Measurements from ENCODE around the gene E2F2.

E2F2 gene

DNA sequence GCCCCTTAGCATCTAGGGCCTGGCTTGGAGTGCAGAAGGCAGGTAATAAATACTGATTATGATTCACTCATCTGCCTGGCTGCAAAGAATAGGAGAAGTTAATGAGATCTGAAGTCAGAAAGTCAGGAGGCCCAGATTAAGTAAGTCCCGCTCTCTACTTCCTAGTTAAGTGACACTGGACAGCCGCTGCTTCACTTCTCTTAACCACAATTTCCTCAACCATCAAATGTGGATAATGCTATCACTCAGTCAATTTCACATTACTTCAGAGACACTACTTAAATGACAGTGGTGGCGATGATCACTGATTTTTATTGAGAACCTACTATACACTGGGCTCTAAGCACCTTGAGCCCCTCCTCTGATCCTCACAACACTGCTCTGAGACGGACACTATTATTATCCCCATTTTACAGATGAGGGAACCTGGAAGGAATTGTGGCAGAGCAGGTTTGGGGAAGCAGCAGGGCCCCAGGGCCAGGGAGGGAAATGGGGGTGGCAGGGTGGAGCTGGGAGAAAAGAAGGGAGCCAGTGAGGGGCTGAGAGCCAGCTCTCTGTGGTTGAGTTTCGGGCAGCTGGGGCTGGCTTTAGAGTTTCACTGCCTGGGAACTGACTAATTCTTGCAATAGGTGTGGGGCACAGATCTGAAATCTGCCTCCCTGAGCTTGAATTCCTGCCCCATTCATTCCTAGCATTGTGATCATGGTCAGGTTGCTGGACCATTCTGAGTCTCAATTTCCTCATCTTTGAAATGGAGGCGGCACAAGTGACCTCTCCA is 2.4 kb upstream of the E2F2 start:
- Histone ChIP-seq H3K36me3 (ENCODE audit: control insufficient read depth in 5 of 5, insufficient read depth in 5 of 5, low read length in 5 of 5) (no peaks in the 10 kb centered on the region), H3K9me3 (ENCODE audit: control insufficient read depth in 5 of 5, low read length in 5 of 5) (no peaks in the 10 kb centered on the region), H3K27me3 (ENCODE audit: control insufficient read depth in 5 of 5, insufficient read depth in 4 of 5, low read length in 5 of 5) (peaks cover 0 to 16% (median 12%) of the 10 kb centered on the region in 5 donors), H3K27ac (ENCODE audit: low read depth, low read length) (no peak overlapping the region), H3K4me1 (ENCODE audit: control insufficient read depth in 5 of 5, insufficient read depth in 5 of 5, low read length in 5 of 5) (peaks cover 0 to 35% (median 21%) of the 10 kb centered on the region in 5 donors), H3K9ac (ENCODE audit: low read length in 5 of 5) (peak overlapping the region in 1 of 5 donors; percentile 41), H3K4me3 (ENCODE audit: low read depth in 1 of 5, low read length in 5 of 5) (no peak overlapping the region)

DNA sequence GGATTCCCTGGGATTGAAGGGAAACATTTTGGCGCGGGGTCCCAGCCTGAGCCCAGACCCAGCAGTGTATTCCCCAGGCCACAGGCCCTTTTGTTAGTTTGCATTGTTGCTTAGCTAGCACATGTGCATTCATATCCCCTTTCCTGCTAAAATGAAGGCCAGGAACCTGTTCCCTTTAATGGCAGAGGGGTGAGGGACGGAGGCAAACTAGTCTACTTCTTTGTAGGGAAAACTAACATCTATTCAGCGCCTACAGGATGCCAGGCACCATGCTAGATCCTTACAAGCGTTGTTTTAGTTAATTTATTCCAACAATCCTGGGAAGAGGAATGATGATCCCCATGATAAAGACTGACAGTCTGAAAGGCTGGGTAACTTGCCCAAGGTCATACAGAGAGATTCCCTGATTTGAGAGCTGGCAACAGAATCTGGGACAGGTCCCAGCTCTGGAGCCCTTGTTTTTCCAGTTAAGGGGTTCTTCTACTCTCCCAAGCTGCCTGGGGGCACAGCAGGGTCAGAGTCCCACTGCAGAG is 595 bp upstream of the E2F2 start:
- Histone ChIP-seq H3K9me3 (ENCODE audit: control insufficient read depth in 5 of 5, low read length in 5 of 5) (no peaks in the 10 kb centered on the region), H3K9ac (ENCODE audit: low read length in 5 of 5) (peak overlapping the region in 2 of 5 donors; percentile 1 to 42), H3K4me1 (ENCODE audit: control insufficient read depth in 5 of 5, insufficient read depth in 5 of 5, low read length in 5 of 5) (peaks cover 0 to 46% (median 32%) of the 10 kb centered on the region in 5 donors), H3K27me3 (ENCODE audit: control insufficient read depth in 5 of 5, insufficient read depth in 4 of 5, low read length in 5 of 5) (peaks cover 0 to 16% (median 12%) of the 10 kb centered on the region in 5 donors), H3K36me3 (ENCODE audit: control insufficient read depth in 5 of 5, insufficient read depth in 5 of 5, low read length in 5 of 5) (no peaks in the 10 kb centered on the region), H3K27ac (ENCODE audit: low read depth, low read length) (no peak overlapping the region), H3K4me3 (ENCODE audit: low read depth in 1 of 5, low read length in 5 of 5) (peak overlapping the region; percentile 43 to 56 (median 46))

DNA sequence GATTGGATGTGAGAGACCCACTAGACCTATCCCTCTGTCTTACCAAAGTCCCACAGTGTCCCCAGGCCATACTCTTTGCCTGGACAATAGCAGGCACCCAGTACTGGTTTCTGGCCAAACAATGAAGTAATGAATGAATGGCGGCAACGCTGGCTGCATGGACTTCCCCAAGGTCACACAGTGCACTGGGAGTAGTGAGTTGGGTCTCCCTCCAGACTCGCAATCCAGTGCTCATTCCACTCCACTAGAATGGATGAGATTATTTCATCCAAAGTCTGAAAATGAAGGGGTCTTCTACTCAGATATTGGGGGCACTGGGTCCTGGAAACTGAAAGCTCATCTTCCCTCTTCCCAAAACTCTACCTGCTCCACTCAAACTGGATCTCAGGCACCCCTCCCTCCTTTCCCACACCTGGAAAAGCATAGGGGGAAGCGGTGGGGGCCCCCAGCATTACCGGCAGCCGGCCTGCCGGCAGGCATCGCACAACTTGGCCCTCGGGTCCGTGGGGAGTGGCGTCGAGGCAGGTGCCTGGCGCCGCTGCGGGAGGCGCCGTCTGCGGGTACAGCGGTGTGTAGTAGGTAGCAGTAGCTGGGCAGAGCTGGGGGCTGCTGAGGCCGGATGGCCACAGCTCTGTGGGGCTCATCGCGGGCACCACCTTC is 816 bp downstream of the E2F2 start:
- Histone ChIP-seq H3K27me3 (ENCODE audit: control insufficient read depth in 5 of 5, insufficient read depth in 4 of 5, low read length in 5 of 5) (peaks cover 0 to 16% (median 12%) of the 10 kb centered on the region in 5 donors), H3K36me3 (ENCODE audit: control insufficient read depth in 5 of 5, insufficient read depth in 5 of 5, low read length in 5 of 5) (no peaks in the 10 kb centered on the region), H3K9me3 (ENCODE audit: control insufficient read depth in 5 of 5, low read length in 5 of 5) (no peaks in the 10 kb centered on the region), H3K9ac (ENCODE audit: low read length in 5 of 5) (peak overlapping the region in 2 of 5 donors; percentile 18 to 35), H3K27ac (ENCODE audit: low read depth, low read length) (no peak overlapping the region), H3K4me1 (ENCODE audit: control insufficient read depth in 5 of 5, insufficient read depth in 5 of 5, low read length in 5 of 5) (peaks cover 0 to 46% (median 33%) of the 10 kb centered on the region in 5 donors), H3K4me3 (ENCODE audit: low read depth in 1 of 5, low read length in 5 of 5) (peak overlapping the region in 3 of 5 donors; percentile 52 to 66 (median 54))

DNA sequence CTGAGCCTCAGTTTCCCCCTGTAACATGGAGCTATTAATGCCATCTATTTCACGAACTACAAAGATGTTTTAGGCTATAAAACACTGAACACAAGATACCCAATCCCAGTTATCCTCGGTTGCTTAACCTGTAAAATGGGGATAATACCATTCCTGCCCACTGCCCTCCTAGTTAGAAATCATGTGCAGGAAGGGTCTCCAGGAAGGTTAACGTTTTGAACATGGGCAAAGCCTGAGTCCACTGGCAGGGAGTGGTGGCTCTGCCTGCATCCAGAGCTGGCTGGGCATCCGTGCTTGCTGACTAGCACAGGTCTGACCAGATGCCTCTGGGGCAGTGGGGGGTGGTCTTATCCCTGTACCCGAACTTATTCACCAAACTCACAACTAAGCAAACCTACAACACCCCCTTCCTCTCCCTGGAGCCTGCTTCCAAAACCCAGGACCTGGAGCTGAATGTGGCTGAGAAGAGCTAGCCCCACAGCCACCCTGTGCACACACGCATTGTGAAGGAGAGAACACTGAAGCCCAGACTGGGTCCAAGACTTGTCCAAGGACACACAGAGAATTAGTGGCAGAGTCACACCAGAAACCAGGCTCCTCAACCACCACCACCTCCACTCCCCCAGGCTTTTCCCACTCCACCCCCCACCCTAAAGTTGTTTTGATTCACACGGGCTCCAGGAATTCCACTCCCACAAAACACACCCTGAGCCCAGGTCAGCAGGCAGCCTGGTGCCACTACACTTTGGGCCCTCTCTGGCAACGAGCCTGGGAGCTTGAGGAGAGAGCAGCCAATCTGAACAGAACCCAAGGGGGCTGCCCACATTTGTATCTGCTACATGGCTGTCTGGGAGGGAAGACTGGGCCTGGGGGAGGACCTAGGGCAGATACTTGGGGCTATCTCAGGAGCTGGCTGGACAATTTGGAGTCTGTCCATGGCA is 1.6 kb downstream of the E2F2 start:
- Histone ChIP-seq H3K27ac (ENCODE audit: low read depth, low read length) (no peak overlapping the region), H3K9me3 (ENCODE audit: control insufficient read depth in 5 of 5, low read length in 5 of 5) (no peaks in the 10 kb centered on the region), H3K27me3 (ENCODE audit: control insufficient read depth in 5 of 5, insufficient read depth in 4 of 5, low read length in 5 of 5) (peaks cover 0 to 16% (median 12%) of the 10 kb centered on the region in 5 donors), H3K36me3 (ENCODE audit: control insufficient read depth in 5 of 5, insufficient read depth in 5 of 5, low read length in 5 of 5) (no peaks in the 10 kb centered on the region), H3K4me3 (ENCODE audit: low read depth in 1 of 5, low read length in 5 of 5) (no peak overlapping the region), H3K4me1 (ENCODE audit: control insufficient read depth in 5 of 5, insufficient read depth in 5 of 5, low read length in 5 of 5) (peaks cover 0 to 50% (median 34%) of the 10 kb centered on the region in 5 donors), H3K9ac (ENCODE audit: low read length in 5 of 5) (no peak overlapping the region)

DNA sequence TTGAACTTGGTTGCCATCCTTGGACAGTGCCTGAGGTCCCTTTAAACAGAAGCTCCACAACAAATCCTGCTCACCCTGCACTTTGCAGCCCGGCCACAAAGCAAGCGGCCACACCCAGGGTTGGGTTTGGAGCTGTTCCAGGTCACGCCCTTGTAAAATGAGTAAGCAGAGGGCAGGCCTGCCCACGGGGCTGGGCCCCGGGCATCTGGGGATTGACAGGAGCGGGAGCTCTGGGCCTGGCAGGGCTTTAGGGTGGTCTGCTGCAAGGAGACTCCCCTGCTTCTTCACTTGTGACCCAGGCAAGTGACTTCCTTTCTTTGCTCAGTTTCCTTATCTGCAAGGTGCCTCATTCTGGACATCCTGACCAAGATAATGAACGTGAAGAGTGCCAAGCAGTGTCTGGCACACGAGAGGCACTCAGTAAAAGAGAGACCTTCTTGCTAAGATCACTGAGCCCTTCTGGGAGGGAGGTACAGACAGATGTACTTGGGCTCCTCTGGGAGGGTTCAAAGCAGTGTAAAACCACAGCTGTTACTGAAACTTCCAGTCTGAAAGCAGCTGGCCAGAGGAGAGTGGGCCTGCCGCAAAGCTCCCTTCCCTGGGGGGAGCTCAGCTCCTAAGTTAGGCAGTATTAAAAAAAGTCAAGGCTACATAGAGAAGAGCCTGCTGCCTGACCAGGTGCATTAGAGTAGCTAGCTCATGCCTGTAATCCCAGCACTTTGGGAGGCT is 2.6 kb downstream of the E2F2 start:
- Histone ChIP-seq H3K36me3 (ENCODE audit: control insufficient read depth in 5 of 5, insufficient read depth in 5 of 5, low read length in 5 of 5) (no peaks in the 10 kb centered on the region), H3K4me1 (ENCODE audit: control insufficient read depth in 5 of 5, insufficient read depth in 5 of 5, low read length in 5 of 5) (peaks cover 0 to 44% (median 29%) of the 10 kb centered on the region in 5 donors), H3K27ac (ENCODE audit: low read depth, low read length) (no peak overlapping the region), H3K27me3 (ENCODE audit: control insufficient read depth in 5 of 5, insufficient read depth in 4 of 5, low read length in 5 of 5) (peaks cover 0 to 16% (median 12%) of the 10 kb centered on the region in 5 donors), H3K4me3 (ENCODE audit: low read depth in 1 of 5, low read length in 5 of 5) (peak overlapping the region in 1 of 5 donors; percentile 7), H3K9me3 (ENCODE audit: control insufficient read depth in 5 of 5, low read length in 5 of 5) (no peaks in the 10 kb centered on the region), H3K9ac (ENCODE audit: low read length in 5 of 5) (peak overlapping the region in 1 of 5 donors; percentile 0)

DNA sequence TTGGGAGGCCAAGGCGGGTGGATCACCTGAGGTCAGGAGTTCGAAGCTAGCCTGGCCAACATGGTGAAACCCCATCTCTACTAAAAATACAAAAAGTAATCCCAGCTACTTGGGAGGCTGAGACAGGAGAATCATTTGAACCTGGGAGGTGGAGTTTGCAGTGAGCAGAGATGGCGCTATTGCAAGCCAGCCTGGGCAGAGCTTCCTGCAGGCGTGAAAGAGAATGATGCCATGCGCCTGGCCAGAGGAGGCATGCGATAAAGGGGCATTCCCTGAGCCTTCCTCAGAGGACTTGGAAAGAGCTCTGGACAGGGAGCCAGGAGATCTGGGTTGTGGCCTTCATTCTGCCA is 3.2 kb downstream of the E2F2 start:
- H3K27ac ChIP-seq (ENCODE audit: low read depth, low read length) = no peak overlapping the region
- no peak overlapping the region for H3K9ac ChIP-seq (ENCODE audit: low read length in 5 of 5)
- H3K9me3 ChIP-seq (ENCODE audit: control insufficient read depth in 5 of 5, low read length in 5 of 5) = no peaks in the 10 kb centered on the region
- H3K4me1 ChIP-seq (ENCODE audit: control insufficient read depth in 5 of 5, insufficient read depth in 5 of 5, low read length in 5 of 5) = peaks cover 0 to 41% (median 27%) of the 10 kb centered on the region in 5 donors
- H3K36me3 ChIP-seq (ENCODE audit: control insufficient read depth in 5 of 5, insufficient read depth in 5 of 5, low read length in 5 of 5) = no peaks in the 10 kb centered on the region
- H3K27me3 ChIP-seq (ENCODE audit: control insufficient read depth in 5 of 5, insufficient read depth in 4 of 5, low read length in 5 of 5) = peaks cover 0 to 16% (median 12%) of the 10 kb centered on the region in 5 donors
- H3K4me3 ChIP-seq (ENCODE audit: low read depth in 1 of 5, low read length in 5 of 5) = no peak overlapping the region

DNA sequence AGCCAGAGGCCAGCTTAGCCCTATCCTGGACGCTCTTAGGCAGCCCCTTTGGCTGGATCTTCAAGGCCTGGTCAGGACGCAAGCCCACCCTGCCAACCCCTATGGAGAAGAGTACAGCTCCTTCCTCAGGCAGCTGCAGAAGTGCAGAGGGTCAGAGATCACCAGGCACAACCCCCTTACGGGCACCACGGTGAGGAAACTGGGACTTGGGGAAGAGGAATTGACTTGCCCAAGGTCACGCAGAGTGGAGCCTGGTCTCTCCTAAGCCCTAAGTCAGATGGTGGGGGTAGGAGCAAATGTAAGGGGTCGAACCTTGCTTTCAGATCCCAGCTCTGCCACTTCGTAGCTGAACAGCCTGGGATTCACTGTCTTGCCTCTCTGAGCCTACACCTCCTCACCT is 3.7 kb downstream of the E2F2 start:
- no peak overlapping the region for H3K4me3 ChIP-seq (ENCODE audit: low read depth in 1 of 5, low read length in 5 of 5)
- no peak overlapping the region for H3K9ac ChIP-seq (ENCODE audit: low read length in 5 of 5)
- H3K27me3 ChIP-seq (ENCODE audit: control insufficient read depth in 5 of 5, insufficient read depth in 4 of 5, low read length in 5 of 5) = peaks cover 0 to 16% (median 12%) of the 10 kb centered on the region in 5 donors
- H3K36me3 ChIP-seq (ENCODE audit: control insufficient read depth in 5 of 5, insufficient read depth in 5 of 5, low read length in 5 of 5) = no peaks in the 10 kb centered on the region
- no peaks in the 10 kb centered on the region for H3K9me3 ChIP-seq (ENCODE audit: control insufficient read depth in 5 of 5, low read length in 5 of 5)
- H3K4me1 ChIP-seq (ENCODE audit: control insufficient read depth in 5 of 5, insufficient read depth in 5 of 5, low read length in 5 of 5) = peaks cover 0 to 39% (median 27%) of the 10 kb centered on the region in 5 donors
- H3K27ac ChIP-seq (ENCODE audit: low read depth, low read length) = no peak overlapping the region

DNA sequence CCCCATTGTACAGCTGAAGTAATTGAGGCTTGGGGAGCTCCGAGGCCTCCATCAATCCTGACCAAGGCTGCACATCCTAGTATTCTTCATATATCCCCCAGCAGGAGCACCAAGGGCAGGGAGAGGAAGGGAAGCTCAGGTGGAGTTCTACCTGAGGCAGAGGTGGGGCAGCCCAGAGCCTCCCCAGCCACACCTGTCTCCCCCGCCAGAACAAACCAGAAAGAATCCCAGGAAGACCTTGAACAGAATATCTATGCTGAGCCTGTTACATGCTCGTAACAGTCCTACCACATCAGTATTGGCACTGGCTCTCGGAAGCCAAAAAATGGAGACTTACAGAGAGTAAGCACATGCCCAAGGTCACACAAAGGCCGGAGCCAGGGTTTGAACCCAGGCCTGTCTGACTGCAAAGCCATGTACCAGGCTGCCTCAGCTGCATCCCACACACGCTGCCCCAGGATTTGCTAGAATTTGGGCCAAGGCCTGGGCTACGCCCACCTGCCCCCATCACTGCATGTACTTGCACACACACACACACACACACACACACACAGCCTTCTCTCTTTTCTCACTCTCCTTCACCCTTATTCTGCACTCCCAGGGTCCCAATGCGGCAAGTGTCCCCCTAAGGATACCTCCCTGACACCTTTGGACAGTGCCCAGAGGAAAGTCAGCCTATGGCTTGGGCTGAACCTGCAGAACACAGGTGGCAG is 4.5 kb downstream of the E2F2 start:
- Histone ChIP-seq H3K4me3 (ENCODE audit: low read depth in 1 of 5, low read length in 5 of 5) (no peak overlapping the region), H3K27ac (ENCODE audit: low read depth, low read length) (no peak overlapping the region), H3K27me3 (ENCODE audit: control insufficient read depth in 5 of 5, insufficient read depth in 4 of 5, low read length in 5 of 5) (peaks cover 0 to 16% (median 12%) of the 10 kb centered on the region in 5 donors), H3K9me3 (ENCODE audit: control insufficient read depth in 5 of 5, low read length in 5 of 5) (no peaks in the 10 kb centered on the region), H3K4me1 (ENCODE audit: control insufficient read depth in 5 of 5, insufficient read depth in 5 of 5, low read length in 5 of 5) (peaks cover 0 to 34% (median 23%) of the 10 kb centered on the region in 5 donors), H3K9ac (ENCODE audit: low read length in 5 of 5) (no peak overlapping the region), H3K36me3 (ENCODE audit: control insufficient read depth in 5 of 5, insufficient read depth in 5 of 5, low read length in 5 of 5) (no peaks in the 10 kb centered on the region)
